SU-DHL-6 (cell line): ENCODE results near the gene ZBTB47.

Experiments used
- H2AFZ ChIP-seq: fragments of 200-600 bp; sonication (generic); 2 replicates; pipeline ENCODE4 v1.6.1; 2014; ENCODE audit warnings: low read depth, mild to moderate bottlenecking, moderate library complexity, mixed read lengths, antibody characterized with exemption, low read length; ENCODE audit not compliant: severe bottlenecking
- H3F3A ChIP-seq: fragments of 200-600 bp; shearing (Covaris generic); 2 replicates; pipeline ENCODE4 v1.6.0; 2016; ENCODE audit warnings: antibody characterized with exemption, mild to moderate bottlenecking; ENCODE audit not compliant: insufficient read depth
- H3K27ac ChIP-seq: fragments of 200-600 bp; sonication (generic); 2 replicates; pipeline ENCODE4 v1.5.1; 2016; ENCODE audit warnings: low read depth, mild to moderate bottlenecking, low read length, moderate library complexity, mixed read lengths
- H3K27me3 ChIP-seq: fragments of 200-600 bp; sonication (generic), shearing (Covaris generic); 2 replicates; pipeline ENCODE4 v1.6.0; 2014; ENCODE audit warnings: mild to moderate bottlenecking, low read length
- H3K36me3 ChIP-seq: fragments of 200-600 bp; sonication (generic); 2 replicates; pipeline ENCODE4 v1.6.1; 2014; ENCODE audit warnings: mild to moderate bottlenecking, low read length, mixed read lengths
- H3K4me2 ChIP-seq: fragments of 300-600, 200-600 bp; shearing (Covaris generic), sonication (generic); 2 replicates; pipeline ENCODE4 v1.6.0; 2014; ENCODE audit warnings: low read length, low read depth, mild to moderate bottlenecking; ENCODE audit not compliant: poor library complexity, severe bottlenecking
- H3K4me3 ChIP-seq: fragments of 200-600 bp; sonication (generic); 2 replicates; pipeline ENCODE4 v1.5.1; 2014; ENCODE audit warnings: antibody characterized with exemption, low read length, mild to moderate bottlenecking, mixed read lengths; ENCODE audit not compliant: insufficient read depth, poor library complexity, severe bottlenecking
- H3K79me2 ChIP-seq: fragments of 200-600 bp; sonication (generic); 2 replicates; pipeline ENCODE4 v1.6.1; 2014; ENCODE audit warnings: mild to moderate bottlenecking, low read length, moderate library complexity; ENCODE audit not compliant: insufficient read depth
- H3K9ac ChIP-seq: fragments of 200-600 bp; sonication (generic); 2 replicates; pipeline ENCODE4 v1.7.0; 2014; ENCODE audit warnings: mild to moderate bottlenecking, low read length
- H3K9me2 ChIP-seq: fragments of 200-600 bp; sonication (generic); replicated peaks from 2 replicates; pipeline ENCODE4 v1.6.1; 2014; ENCODE audit warnings: low read length; ENCODE audit not compliant: insufficient read depth
- H3K9me3 ChIP-seq: fragments of 200-600 bp; sonication (generic); 2 replicates; pipeline ENCODE4 v1.6.1; 2014; ENCODE audit warnings: low read length, mixed read lengths; ENCODE audit not compliant: insufficient read depth
- H4K20me1 ChIP-seq: fragments of 200-600 bp; sonication (generic); 2 replicates; pipeline ENCODE4 v1.6.1; 2014; ENCODE audit warnings: low read depth, mild to moderate bottlenecking, antibody characterized with exemption, low read length, moderate library complexity, mixed read lengths
- EZH2phosphoT487 ChIP-seq: fragments of 200-600 bp; sonication (generic), shearing (Covaris generic); conservative IDR thresholded peaks from 2 replicates; pipeline ENCODE4 v1.6.1; 2018; ENCODE audit warnings: mild to moderate bottlenecking, antibody characterized with exemption, low read length, moderate library complexity, mixed read lengths
- TF ChIP-seq, protein P1 (sequence below): fragments of 200-600 bp; sonication (generic); IDR thresholded peaks from one replicate; pipeline ENCODE4 v1.5.1; 2017; ENCODE audit warnings: antibody characterized with exemption, mild to moderate bottlenecking, low read length, moderate library complexity; ENCODE audit not compliant: insufficient read depth, poor library complexity, severe bottlenecking

Gene ZBTB47

DNA sequence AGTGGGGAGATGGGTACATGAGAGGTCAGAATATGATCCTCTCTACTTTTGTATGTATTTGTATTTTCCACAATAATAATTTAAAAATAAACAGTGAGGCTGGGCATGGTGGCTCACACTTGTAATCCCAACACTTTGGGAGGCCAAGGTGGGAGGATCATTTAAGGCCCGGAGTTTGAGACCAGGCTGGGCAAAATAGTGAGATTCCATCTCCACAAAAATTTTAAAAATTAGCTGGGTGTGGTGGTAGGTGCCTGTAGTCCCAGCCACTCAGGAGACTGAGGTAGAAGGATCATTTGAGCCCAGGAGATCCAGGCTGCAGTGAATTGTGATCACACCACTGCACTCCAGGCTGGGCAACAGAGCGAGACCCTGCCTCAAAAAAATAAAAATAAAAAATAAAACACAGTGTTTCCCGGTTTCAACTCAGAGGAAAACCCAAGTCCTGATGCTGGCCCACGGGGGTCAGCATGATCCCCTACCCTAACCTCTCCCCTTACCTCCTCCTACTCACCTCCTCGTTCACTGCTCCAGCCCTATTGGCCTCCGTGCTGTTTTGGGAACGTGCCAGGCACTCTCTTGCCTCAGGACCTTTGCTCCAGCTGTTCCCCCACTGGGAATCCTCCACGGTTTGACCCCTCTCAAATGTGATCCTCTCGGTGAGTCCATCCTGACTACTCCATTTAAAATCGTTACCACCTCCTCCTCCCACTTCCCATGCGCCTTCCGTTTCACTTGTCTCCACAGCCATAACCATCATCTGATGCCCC, 29.0 kb downstream of the ZBTB47 start:
- Histone ChIP-seq H3K27me3 (no peaks in the 10 kb centered on the region), H3K9ac (no peak overlapping the region), H2AFZ (no peak overlapping the region), H3K9me3 (no peaks in the 10 kb centered on the region), H3K9me2 (no peaks in the 10 kb centered on the region), H3K4me3 (no peak overlapping the region), H3K4me2 (no peak overlapping the region), H3K27ac (no peak overlapping the region), H4K20me1 (no peaks in the 10 kb centered on the region), H3K36me3 (no peaks in the 10 kb centered on the region), H3K79me2 (no peaks in the 10 kb centered on the region), H3F3A (no peaks in the 10 kb centered on the region)
- TF ChIP-seq EZH2phosphoT487 = no peak
- TF ChIP-seq, protein P1, sequence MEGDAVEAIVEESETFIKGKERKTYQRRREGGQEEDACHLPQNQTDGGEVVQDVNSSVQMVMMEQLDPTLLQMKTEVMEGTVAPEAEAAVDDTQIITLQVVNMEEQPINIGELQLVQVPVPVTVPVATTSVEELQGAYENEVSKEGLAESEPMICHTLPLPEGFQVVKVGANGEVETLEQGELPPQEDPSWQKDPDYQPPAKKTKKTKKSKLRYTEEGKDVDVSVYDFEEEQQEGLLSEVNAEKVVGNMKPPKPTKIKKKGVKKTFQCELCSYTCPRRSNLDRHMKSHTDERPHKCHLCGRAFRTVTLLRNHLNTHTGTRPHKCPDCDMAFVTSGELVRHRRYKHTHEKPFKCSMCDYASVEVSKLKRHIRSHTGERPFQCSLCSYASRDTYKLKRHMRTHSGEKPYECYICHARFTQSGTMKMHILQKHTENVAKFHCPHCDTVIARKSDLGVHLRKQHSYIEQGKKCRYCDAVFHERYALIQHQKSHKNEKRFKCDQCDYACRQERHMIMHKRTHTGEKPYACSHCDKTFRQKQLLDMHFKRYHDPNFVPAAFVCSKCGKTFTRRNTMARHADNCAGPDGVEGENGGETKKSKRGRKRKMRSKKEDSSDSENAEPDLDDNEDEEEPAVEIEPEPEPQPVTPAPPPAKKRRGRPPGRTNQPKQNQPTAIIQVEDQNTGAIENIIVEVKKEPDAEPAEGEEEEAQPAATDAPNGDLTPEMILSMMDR = no peak

DNA sequence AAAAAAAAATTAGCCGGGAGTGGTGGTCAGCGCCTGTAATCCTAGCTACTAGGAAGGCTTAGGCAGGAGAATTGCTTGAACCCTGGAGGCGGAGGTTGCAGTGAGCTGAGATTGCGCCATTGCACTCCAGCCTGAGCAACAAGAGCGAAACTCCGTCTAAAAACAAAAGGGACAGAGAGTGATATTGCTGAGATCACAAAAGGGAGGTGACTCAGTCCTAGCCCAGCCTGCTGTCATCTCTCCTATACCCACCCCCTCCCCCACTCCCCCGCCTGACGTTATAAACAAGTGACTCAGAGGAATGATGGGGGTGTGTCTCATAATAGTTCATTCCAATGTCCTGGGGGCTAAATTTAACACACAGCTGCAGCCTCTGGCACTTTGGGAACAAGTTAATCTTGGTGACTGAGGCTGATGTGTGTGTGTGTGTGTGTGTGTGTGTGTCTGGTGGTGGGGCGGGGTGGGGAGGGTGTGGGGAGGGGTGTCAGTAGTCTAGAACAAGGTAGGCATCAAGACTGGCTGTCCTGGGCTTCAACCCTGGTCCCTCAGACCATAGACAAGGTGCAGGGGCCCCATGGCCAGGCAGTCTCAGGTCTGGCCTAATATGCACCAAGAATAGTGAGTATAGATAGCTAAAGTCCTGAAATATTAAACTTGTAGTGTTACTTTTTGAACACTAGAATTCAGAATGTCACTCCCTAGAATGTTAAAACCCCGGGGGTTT, 30.5 kb downstream of the ZBTB47 start:
- no peaks in the 10 kb centered on the region for H4K20me1 ChIP-seq
- no peak overlapping the region for H2AFZ ChIP-seq
- H3K36me3 ChIP-seq = no peaks in the 10 kb centered on the region
- no peak overlapping the region for H3K4me3 ChIP-seq
- H3K9ac ChIP-seq = no peak overlapping the region
- no peaks in the 10 kb centered on the region for H3K9me2 ChIP-seq
- no peak overlapping the region for H3K27ac ChIP-seq
- TF ChIP-seq, protein P1 = no peak
- no peak for TF ChIP-seq EZH2phosphoT487
- no peaks in the 10 kb centered on the region for H3K9me3 ChIP-seq
- H3K27me3 ChIP-seq = no peaks in the 10 kb centered on the region
- no peak overlapping the region for H3K4me2 ChIP-seq
- H3F3A ChIP-seq = no peaks in the 10 kb centered on the region
- no peaks in the 10 kb centered on the region for H3K79me2 ChIP-seq

DNA sequence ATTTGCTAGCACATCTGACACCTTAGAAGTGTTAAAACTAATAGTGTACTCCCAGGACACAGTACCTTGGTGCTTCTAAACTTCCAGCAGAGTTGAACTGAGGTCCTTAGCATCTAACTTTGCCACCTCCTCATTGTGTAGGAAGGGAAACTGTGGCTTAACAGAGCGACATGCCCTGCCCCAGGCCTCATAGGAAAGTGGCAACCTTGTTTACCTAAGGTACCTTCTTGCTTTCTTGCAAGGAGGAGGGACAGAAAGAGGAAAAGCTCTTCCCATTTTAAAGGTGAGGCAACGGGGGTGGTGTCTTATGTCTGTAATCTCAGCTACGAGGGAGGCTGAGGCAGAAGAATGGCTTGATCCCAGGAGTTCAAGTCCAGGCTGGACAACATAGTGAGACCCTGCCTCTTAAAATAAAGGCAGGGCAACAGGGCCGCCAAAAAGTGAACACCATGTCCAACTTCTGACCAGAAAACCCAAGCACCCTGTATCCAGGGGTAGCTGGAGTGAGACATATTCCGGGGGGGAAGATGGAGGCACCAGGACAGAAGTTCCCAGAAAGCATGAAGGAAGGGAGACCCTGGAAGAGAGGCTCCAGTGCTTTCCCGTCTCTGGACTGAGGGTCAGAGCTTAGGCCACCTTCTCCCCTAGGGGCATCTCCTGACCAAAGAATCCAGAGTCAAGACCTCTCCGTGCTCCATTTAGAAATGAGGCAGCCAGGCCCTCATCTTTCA, 31.3 kb downstream of the ZBTB47 start:
- no peaks in the 10 kb centered on the region for H3K79me2 ChIP-seq
- H3F3A ChIP-seq = no peaks in the 10 kb centered on the region
- no peaks in the 10 kb centered on the region for H3K36me3 ChIP-seq
- no peak overlapping the region for H2AFZ ChIP-seq
- H3K9me3 ChIP-seq = no peaks in the 10 kb centered on the region
- no peaks in the 10 kb centered on the region for H3K27me3 ChIP-seq
- H3K9me2 ChIP-seq = no peaks in the 10 kb centered on the region
- TF ChIP-seq EZH2phosphoT487 = no peak
- TF ChIP-seq, protein P1 = no peak
- no peak overlapping the region for H3K4me3 ChIP-seq
- H3K4me2 ChIP-seq = no peak overlapping the region
- H3K27ac ChIP-seq = no peak overlapping the region
- H4K20me1 ChIP-seq = no peaks in the 10 kb centered on the region
- H3K9ac ChIP-seq = no peak overlapping the region
